Activated CD8-positive, alpha-beta memory T cell treated with anti-CD3 and anti-CD28 coated beads for 24 hours (primary cell): ENCODE measurements around the gene GBP3.
A peak's percentile ranks its signal among the peaks of the same experiment; 100 is the strongest.
"Not testable (repeated sequence)": the region's sequence is repeated elsewhere in the genome, so short reads cannot be mapped to it uniquely, and the experiment has no call there.

Experiments
- DNase-seq: peaks from one replicate; pipeline ENCODE4 v3.0.0-alpha.2; 2020

GBP3 gene

DNA sequence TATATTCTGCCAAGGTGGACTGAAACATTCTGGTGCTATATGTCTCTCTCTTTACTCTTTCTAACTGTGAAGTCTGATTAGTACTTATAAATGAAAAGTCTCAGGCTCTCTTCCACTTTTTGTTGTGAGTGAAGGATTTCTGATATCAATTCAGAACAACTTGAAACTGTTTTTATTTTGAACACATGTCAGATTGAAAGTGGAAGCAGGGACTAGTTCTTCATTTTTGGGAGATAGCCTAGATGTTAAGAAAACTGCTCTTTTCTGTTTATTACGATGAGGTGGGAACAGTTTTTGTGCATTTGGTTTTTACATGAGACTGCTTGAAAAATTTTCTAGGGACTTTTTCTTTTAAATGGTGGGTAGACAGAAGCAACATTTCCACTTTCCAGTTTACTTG is 14.5 kb upstream of the GBP3 start:
- DNase-seq: no peak

GRCh38 chr1:89035080-89035479 is 12.4 kb upstream of the GBP3 start:
- no peak for DNase-seq

DNA sequence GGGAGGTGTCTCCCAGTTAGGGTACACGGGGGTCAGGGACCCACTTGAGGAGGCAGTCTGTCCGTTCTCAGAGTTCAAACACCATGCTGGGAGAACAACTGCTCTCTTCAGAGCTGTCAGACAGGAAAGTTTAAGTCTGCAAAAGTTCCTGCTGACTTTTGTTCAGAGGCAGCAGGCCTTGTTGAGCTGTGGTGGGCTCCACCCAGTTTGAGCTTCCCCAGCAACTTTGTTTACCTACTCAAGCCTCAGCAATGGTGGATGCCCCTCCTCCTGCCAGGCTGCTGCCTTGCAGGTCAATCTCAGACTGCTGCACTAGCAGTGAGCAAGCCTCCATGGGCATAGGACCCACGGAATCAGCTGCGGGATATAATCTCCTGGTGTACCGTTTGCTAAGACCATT is 11.3 kb upstream of the GBP3 start:
- DNase-seq: not testable (repeated sequence)

- not testable (repeated sequence) for DNase-seq
These were observed 6.4 kb upstream of the GBP3 start for GRCh38 chr1:89029051-89029450.

DNA sequence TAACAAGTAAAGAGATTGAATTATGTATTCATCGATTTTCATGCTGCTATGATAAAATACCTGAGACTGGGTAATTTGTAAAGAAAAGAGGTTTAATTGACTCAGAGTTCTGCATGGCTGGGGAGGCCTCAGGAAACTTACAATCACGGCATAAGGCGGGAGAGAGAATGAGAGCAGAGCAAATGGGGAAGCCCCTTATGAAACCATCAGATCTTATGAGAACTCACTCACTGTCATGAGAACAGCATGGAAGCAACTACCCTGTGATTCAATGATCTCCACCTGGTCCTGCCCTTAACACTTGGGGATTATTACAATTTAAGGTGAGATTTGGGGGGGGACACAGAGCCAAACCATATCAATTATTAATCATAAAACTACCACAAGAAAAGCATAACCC is 3.3 kb upstream of the GBP3 start:
- no peak for DNase-seq

- DNase-seq: no peak
These were observed 360 bp upstream of the GBP3 start for GRCh38 chr1:89023026-89023425.

DNA sequence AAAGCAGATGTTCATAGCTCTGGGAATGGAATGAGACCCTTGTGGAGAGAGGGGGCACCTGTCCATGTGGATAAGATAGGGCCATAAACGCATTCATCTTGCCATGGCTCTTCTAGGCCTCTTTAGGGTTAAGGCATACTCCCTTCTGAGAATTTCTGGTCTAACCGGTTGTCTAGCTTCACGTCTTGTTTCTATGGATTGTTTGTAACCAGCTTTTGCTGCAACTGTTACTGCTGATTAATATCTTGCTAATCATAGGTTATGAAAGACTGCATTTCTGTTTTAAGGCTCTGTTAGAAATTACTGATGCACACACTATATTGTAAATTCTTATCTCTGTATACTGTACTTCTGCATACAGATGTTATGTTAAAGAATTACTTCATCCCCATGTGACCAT is 4.3 kb downstream of the GBP3 start:
- DNase-seq: not testable (repeated sequence)

GRCh38 chr1:89008511-89008910 is 14.2 kb downstream of the GBP3 start:
- DNase-seq: no peak

GRCh38 chr1:89005286-89006151 is 17.1 kb downstream of the GBP3 start:
- DNase-seq: no peak

DNA sequence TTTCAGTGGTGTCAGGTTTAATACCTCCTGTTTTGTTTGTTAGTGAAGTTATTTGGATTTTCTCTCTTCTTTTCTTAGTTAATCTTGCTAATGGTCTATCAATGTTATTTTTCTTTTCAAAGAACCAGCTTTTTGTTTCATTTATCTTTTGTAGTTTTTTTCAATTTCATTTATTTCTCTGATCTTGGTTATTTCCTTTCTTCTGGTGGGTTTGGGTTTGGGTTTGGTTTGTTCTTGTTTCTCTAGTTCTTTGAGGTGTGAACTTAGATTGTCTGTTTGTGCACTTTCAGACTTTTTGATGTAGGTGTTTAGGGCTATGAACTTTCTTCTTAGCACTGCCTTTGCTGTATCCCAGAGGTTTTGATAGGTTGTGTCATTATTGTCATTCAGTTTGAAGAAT is 20.5 kb downstream of the GBP3 start:
- not testable (repeated sequence) for DNase-seq

DNA sequence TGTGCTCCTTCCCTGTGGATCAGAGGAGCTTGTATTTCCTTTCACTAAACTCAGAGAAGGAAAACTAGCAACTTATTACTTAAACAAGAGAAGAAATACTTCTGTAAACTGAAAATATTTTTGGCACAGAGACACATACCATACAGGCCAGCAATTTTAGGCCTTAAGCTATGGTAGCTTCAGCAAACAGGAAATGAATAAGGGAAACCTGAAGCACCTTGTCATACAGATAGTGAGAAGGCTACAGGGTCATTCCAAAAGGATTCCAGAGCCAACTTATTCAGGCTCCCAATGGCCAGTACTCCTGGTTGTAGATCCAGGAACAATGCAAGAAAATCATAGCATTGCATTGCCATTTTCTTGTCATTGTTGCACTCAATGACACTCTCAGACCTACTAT is 21.2 kb downstream of the GBP3 start:
- DNase-seq: no peak

GRCh38 chr1:88998716-88999115 is 23.9 kb downstream of the GBP3 start:
- DNase-seq: no peak

DNA sequence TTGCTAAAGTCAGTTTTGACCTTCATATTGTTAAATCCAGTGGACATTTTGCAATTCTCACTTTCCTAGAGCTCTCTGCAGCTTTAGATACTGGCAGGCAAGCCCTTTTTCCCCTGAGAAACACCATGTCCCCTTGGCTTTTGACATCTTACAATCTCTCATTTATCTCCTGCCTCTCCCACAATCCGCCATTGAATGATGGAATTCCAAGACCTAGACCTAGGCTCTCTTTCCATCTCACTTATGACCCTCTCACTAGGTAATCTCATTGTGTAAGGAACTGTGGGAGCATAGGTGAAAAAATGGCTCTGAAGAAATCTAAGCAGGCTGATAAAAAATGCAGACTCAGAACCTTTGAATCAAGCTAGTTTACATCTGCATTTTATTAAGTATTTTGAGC is 32.2 kb downstream of the GBP3 start:
- DNase-seq: no peak

DNA sequence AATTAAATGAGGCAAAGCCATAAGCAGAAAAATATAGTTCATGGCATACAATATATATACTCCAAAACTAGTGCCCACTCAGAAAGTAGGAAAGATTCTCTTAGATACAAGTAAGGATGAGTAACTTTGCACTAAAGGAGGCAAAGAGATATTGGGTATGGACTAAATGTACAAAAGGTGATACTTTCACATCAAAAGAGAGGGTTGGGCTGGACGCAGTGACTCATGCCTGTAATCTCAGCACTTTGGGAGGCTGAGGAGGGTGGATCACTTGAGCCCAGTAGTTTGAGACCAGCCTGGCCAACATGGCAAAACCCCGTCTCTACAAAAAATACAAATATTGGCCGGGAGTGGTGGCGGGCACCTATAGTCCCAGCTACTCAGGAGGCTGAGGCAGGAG is 37.0 kb downstream of the GBP3 start:
- DNase-seq: no peak

DNA sequence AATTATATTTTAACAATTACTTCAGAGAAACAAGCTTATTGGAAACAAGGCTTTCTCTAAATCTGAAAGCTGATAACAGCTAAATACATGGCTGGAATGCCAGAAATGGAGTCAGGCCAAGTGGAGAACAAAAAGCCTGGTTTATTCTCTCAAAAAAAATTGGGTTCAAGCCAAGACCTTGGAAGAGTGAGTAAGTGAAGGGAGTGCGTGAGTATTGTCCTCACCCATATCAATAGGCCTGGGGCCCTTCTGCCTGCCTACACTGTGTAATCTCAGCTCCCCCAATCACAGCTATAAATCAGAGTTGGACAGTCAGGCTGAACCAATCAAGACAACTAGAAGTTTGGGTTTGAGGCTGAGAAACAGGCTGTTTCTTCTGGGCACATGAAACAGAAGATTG is 37.6 kb downstream of the GBP3 start:
- DNase-seq: no peak

DNA sequence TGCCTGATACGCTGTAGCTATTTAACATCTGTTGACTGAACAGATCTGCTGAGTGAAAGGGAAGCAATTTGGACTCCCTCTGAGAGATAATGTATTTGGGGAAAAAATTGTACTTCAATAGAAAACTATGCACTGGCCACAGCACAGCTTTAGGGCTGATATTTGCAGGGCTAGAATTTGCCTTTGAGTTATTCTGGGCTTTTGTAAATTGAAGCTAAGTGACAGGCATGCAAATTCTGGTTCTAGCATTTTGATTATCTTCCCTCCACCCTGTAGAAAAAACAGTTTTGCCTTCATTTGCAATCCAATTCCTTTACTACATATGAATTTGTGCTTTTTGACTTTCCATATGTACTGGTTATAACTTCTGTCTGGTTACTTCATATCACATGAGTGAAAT is 38.1 kb downstream of the GBP3 start:
- no peak for DNase-seq

DNA sequence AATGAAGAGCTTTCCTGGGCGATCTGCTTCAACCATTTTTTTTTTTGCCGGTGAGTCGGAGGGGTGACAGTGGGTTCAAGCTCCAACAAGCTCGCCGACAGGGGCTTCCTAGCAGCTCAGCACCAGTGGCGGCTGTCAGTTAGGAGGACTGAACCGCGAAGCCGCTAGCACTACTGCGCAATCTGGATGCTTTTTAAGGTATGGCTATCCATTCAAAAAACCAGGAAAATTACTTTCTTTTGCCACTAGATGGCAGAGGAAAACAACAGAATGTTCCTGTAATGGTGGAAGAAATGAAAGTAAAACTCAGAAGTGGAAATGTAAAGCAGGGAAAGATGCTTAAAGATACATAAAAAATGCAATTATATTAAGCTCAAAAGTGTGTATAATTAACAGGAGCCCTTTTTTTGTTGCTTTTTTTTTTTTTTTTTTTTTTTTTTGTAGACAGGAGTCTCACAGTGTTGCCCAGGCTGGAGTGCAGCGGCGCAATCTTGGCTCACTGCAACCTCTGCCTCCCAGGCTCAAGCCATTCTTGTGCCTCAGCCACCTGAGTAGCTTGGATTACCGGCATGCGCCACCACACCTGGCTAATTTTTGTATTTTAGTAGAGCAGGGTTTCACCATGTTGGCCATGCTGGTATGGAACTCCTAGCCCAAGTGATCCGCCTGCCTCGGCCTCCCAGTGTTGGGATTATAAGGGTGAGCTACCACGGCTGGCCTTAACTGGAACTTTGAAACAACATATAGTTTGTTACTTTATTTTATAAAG is 38.7 kb downstream of the GBP3 start:
- peak; percentile 54 for DNase-seq

- DNase-seq: no peak
These were observed 40.6 kb downstream of the GBP3 start for GRCh38 chr1:88982055-88982454.

- not testable (repeated sequence) for DNase-seq
These were observed 41.2 kb downstream of the GBP3 start for GRCh38 chr1:88981506-88981905.

GRCh38 chr1:88980870-88981269 is 41.8 kb downstream of the GBP3 start:
- DNase-seq: no peak

DNA sequence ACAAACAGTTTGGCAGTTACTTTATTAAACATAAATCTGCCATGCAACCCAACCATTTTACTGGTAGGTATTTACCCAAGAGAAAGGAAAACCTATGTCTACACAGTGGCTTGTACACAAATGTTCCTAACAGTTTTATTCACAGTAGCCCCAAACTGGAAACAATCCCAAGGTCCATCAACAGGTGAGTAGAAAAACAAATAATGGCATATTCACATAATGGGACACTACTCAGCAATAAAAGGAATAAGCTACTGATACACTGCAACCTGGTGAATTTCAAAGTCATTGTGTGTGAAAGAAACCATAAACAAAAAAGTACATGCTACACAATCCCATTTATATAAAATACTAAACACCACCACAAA is 42.9 kb downstream of the GBP3 start:
- DNase-seq: no peak

DNA sequence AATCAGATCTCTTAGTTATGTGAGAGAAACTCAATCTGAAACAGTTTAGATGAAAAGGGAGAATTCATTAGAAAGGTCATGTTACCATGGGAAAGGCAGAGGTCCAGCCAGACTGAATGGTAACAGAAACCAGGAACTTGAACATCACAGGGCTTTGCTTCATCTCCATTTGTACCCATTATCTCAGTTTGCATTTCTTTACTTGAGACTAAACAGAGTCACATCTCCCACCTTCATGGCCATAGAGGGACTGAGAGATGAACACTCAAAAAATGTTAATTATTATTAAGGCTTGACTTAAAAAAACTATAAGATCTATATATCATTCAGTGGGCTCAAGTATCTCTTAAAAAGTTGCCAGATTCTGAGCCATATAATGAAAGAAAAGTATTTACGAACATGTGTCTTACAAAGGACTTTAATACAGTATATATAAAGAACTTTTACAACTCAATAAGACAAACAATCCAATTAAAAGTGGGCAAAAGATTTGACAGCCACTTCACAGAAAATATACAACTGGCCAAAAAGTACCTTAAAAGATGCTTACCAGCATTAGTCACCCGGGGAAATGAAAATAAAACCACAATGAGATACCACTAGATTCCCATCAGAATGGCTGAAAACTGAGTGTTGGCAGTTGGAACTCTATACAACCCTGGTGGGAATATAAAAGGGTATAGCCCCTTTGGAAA is 43.5 kb downstream of the GBP3 start:
- DNase-seq: no peak

- DNase-seq: no peak
These were observed 46.4 kb downstream of the GBP3 start for GRCh38 chr1:88976235-88976634.
